Renal cortex interstitium (tissue), 11 donors: ENCODE measurements around the gene MACF1. TPM values are rescaled to one million over a fixed set of nuclear protein-coding genes. Genes with fewer than 3 reads are reported as not detected.

Source experiments
- DNase-seq, 11 donors: peaks; one replicate each; pipeline ENCODE4 v3.0.0-alpha.2; 2013; ENCODE audit warnings: low read depth in 9 of 11, low spot score in 4 of 11; ENCODE audit errors: extremely low read depth in 1 of 11
- polyA plus RNA-seq, 3 donors: library from polyadenylated mRNA; unstranded; fragments of 120-200 nt; gene quantifications; one replicate each; pipeline ENCODE4 v1.2.1, GENCODE V29; 2013; ENCODE audit not compliant: insufficient read length in 3 of 3

Gene MACF1
- polyA plus RNA-seq, 3 donors = 252 to 274 (median 259) TPM

- no peak for DNase-seq
Observed at GRCh38 chr1:39324888-39325287, 120.4 kb downstream of the MACF1 start.

GRCh38 chr1:39326836-39327235 is 122.3 kb downstream of the MACF1 start:
- no peak for DNase-seq

GRCh38 chr1:39328095-39328494 is 123.6 kb downstream of the MACF1 start:
- no peak for DNase-seq

GRCh38 chr1:39328586-39329121 is 124.2 kb downstream of the MACF1 start:
- DNase-seq = peak in 1 of 11 donors; percentile 3

GRCh38 chr1:39331647-39332046 is 127.2 kb downstream of the MACF1 start:
- DNase-seq = no peak

GRCh38 chr1:39332291-39332690 is 127.8 kb downstream of the MACF1 start:
- no peak for DNase-seq

GRCh38 chr1:39332828-39333227 is 128.3 kb downstream of the MACF1 start:
- no peak for DNase-seq

- no peak for DNase-seq
Observed at GRCh38 chr1:39333296-39333695, 128.8 kb downstream of the MACF1 start.

GRCh38 chr1:39335216-39335615 is 130.7 kb downstream of the MACF1 start:
- no peak for DNase-seq

GRCh38 chr1:39337067-39337466 is 132.6 kb downstream of the MACF1 start:
- DNase-seq = no peak

- no peak for DNase-seq
Observed at GRCh38 chr1:39342776-39343175, 138.3 kb downstream of the MACF1 start.

GRCh38 chr1:39344394-39345154 is 140.1 kb downstream of the MACF1 start:
- peak in 6 of 11 donors; percentile 3 to 38 (median 12) for DNase-seq

GRCh38 chr1:39346872-39347271 is 142.4 kb downstream of the MACF1 start:
- DNase-seq = no peak

GRCh38 chr1:39348278-39348677 is 143.8 kb downstream of the MACF1 start:
- no peak for DNase-seq

- DNase-seq = no peak
Observed at GRCh38 chr1:39352881-39353280, 148.4 kb downstream of the MACF1 start.

- DNase-seq = no peak
Observed at GRCh38 chr1:39354572-39354971, 150.1 kb downstream of the MACF1 start.

GRCh38 chr1:39358491-39358890 is 154.0 kb downstream of the MACF1 start:
- no peak for DNase-seq

- no peak for DNase-seq
Observed at GRCh38 chr1:39359028-39359570, 154.6 kb downstream of the MACF1 start.

- DNase-seq = no peak
Observed at GRCh38 chr1:39360731-39361130, 156.2 kb downstream of the MACF1 start.

- DNase-seq = no peak
Observed at GRCh38 chr1:39361446-39361845, 157.0 kb downstream of the MACF1 start.

GRCh38 chr1:39363267-39363666 is 158.8 kb downstream of the MACF1 start:
- DNase-seq = no peak
